GM19455 (cell line): ENCODE data around the gene AP5B1.
A peak's percentile ranks its signal among the peaks of the same experiment; 100 is the strongest.

Source experiments
- ATAC-seq: cut with Tn5 transposase; IDR thresholded peaks from one replicate; pipeline ENCODE4 v1.9.1; 2021; ENCODE audit not compliant: unreplicated experiment

AP5B1 gene, protein sequence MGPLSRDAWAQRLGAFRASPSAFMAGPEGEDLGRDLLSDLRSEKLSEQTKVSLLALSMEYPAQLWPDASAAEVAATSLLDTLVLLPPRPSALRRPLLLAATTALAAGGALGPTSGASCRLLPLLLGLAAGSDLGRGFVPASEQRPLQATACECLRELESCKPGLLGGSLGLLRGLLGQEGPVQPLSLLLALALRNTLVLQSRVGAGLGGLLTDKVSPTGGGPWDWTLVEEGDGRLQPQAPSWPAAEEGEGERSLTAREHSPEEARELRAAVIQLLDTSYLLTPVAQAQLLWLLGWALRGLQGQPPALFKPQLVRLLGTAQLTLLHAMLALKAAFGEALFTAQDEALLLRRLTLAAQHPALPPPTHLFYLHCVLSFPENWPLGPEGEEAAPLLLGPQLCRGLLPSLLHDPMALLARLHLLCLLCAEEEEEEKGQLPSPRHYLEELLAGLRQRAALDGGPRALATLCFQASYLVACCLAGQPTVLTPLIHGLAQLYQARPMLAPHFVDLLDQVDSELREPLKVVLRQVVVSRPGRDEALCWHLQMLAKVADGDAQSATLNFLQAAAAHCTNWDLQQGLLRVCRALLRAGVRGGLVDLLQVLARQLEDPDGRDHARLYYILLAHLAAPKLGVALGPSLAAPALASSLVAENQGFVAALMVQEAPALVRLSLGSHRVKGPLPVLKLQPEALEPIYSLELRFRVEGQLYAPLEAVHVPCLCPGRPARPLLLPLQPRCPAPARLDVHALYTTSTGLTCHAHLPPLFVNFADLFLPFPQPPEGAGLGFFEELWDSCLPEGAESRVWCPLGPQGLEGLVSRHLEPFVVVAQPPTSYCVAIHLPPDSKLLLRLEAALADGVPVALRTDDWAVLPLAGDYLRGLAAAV

GRCh38 chr11:65780770-65781151 lies at the start of gene AP5B1:
AP5B1 (minus strand) TSS chr11:65780976; CDS start chr11:65780591, 385 bp downstream.
- peak; percentile 57 for ATAC-seq

DNA sequence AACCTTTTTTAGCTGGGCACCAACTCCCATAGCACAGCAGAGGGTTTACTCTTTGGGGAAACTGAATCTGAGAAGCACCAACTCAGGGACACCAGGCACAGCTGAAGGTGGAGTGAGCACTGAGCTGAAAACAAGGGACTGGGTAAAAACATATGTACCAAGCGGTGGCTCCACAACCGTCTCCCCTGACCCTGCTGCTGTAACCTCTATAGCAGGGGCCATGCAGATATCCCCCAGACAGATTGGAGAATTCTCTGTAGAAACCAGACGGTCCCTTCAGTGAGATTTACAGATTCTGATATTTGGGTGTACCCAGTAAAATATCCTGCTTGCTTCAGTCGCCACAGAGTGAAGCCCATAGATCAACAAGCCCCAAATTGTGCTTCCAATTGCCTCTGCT lies 48.7 kb upstream of the AP5B1 start:
- no peak for ATAC-seq

DNA sequence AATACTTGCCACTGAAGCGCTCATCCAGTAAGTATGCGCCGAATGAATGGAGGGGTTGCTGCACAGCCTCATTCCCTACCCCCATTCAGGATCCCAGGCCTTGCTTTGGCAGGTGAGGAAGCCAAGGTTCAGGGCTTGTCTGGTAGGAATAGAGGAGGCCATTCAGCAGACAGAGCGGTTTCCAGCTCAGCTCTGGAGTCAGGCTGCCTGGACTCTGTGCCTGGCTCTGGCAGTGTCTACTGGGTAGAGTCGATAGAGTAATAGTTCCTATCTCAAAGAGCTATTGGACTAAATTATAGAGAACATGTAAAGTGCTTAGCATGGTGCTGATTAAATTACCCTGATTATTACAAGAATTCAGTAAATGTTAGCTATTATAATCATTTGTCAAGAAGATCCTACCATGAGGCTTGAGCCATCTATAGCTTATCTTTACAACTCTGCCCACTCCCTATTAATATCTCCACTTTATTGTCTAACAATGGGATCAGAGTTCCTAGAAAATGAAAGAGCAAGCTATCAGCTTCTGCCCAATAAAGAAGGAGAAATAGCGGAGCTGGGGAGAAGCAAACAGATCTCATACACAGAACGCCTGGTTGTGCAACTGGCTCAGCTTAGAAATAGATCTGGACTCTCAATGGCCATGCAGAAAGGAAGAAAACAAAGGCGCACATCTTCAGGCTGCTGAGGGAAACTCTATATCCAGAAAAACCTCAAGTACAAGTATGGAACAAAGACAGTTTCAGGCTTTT lies 46.4 kb upstream of the AP5B1 start:
- ATAC-seq = no peak

GRCh38 chr11:65822776-65823528 lies 42.2 kb upstream of the AP5B1 start:
- no peak for ATAC-seq

- no peak for ATAC-seq
Observed at GRCh38 chr11:65821107-65821506, 40.3 kb upstream of the AP5B1 start.

- ATAC-seq = peak; percentile 67
Observed at GRCh38 chr11:65817835-65818680, 37.3 kb upstream of the AP5B1 start.

DNA sequence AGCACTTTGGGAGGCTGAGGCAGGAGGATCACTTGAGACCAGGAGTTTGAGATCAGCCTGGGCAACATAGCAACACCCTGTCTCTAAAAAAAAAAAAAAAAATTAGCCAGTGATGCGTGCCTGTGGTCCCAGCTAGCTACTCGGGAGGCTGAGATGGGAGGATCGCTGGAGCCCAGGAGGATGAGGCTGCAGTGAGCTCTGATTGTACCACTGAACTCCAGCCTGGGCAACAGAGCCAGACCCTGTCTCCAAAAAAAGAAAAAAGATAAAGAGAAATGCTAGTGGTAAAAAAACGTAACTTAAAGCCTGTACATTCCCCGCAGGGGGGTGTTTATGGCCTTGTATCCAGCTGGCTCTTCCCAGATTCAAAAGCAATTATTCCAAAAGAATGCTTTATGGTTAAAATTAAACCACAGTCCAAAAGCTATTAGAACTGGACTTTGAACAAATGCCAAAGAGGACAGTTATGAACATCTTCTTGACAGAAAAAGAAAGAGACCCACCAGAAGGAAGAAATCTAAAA lies 36.6 kb upstream of the AP5B1 start:
- no peak for ATAC-seq

DNA sequence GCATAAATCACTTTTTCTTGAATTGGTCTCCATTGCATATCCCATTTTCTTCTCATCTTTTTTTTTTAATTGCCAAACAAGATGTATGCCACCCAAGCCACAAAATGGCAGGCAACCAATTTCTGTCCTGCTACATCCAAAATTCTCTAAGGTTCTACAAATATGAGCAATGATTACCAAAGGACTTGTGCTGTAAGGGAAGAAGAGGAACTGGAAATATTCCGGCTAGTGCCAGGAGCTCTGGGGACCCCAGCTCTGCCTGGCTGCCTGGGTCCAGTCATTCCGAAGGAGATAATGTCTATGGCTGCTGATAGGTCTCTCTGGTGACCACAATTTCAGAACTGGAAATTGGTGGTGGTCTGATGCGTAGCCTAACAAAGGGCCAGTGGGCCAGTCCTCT lies 35.9 kb upstream of the AP5B1 start:
- ATAC-seq = no peak

GRCh38 chr11:65814986-65815565 lies 34.3 kb upstream of the AP5B1 start:
- no peak for ATAC-seq

GRCh38 chr11:65814131-65814985 lies 33.6 kb upstream of the AP5B1 start:
- ATAC-seq = no peak

- ATAC-seq = no peak
Observed at GRCh38 chr11:65811764-65812475, 31.1 kb upstream of the AP5B1 start.

DNA sequence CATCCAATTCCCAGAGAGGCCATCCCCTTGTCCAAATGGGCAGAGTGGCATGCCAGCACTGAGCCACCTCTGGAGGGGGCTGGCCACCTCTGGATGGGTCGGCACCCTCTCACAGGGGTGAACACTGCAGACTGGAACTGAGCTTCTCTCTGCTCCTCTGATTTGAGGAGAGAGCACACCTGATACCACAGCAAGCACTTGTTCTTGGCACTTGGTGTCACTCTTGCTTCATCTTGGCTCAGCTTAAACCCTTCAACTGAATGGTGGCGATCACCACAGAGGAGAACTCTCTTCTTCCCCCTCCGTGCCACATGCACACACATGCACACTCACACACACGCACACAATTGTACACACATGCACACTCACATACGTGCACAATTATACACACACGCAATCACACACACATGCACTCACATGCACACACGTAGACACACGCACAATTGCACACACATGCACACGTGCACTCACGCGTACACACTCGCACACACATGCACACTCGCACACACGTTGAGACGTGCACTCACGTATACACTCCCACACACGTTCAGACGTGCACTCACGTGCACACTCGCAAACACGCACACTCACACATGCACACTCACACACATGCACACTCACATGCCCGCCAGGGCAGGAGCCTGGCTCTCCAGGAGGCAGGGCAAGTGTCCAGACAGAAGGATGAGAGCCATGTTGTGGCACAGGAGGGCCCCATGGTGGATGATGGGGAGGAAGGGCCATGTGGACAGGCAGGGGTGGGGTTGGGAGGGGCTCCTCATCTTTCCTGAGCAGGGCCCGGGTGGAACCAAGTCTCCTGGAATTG lies 29.5 kb upstream of the AP5B1 start:
- no peak for ATAC-seq

GRCh38 chr11:65809496-65809895 lies 28.7 kb upstream of the AP5B1 start:
- no peak for ATAC-seq

GRCh38 chr11:65808744-65809341 lies 28.1 kb upstream of the AP5B1 start:
- ATAC-seq = no peak

GRCh38 chr11:65806979-65807378 lies 26.2 kb upstream of the AP5B1 start:
- ATAC-seq = no peak

DNA sequence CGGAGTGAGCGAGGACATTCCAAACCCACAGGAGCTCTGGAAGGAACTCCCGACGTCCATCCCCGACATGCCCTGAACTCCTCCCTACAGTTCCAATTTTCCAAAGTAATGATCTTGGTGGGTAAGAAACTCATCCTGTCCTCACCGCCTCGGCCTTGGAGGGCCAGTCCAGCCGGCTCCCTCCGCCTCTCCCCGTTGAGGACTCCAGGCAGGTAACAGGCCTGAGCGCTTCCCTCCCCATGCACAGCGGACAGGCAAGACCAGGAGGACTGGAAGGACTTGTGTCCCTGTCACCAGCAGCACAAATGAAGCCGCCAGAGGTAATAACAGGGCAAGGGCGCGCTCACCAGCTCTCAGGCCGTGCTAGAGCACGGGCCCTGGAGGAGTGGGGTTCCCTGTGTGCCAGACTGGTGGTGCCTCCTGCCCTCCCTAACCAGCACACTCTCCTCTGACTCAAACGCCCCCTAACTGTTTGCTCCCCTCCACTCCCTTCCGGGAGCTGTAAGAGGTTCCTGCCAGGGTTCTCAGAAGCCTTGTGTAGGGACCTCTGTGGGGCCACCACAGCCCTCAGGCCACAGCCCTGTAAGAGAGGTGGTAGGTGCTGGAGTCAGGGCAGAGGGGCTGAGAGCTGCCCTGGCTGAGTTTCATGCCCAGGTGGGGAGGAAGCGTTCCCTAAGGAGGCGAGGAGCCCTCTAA lies 23.2 kb upstream of the AP5B1 start:
- no peak for ATAC-seq
